Cardiac muscle cell (in vitro differentiated cells and primary cell): Measurements from ENCODE around the gene EMC6. TPM values are rescaled to one million over a fixed set of nuclear protein-coding genes. Genes with fewer than 3 reads are reported as not detected.
A peak's percentile ranks its signal among the peaks of the same experiment; 100 is the strongest.

ENCODE experiments used
- DNase-seq, 2 donors: peaks; one replicate each; pipeline versions ENCODE4 v3.0.0 to v3.0.0-alpha.2; 2010 to 2017; ENCODE audit warnings: low read depth in 1 of 2, low spot score in 1 of 2
- H3K27ac ChIP-seq: fragments of 200-600 bp; sonication (generic); 2 replicates; pipeline ENCODE4 v1.5.1; 2016
- H3K27me3 ChIP-seq: fragments of 200-600 bp; sonication (generic); 2 replicates; pipeline ENCODE4 v1.6.0; 2016; ENCODE audit warnings: control low read depth
- H3K36me3 ChIP-seq: fragments of 200-600 bp; sonication (generic); 2 replicates; pipeline ENCODE4 v1.5.1; 2016; ENCODE audit warnings: control low read depth
- H3K4me1 ChIP-seq: fragments of 200-600 bp; sonication (generic); 2 replicates; pipeline ENCODE4 v1.8.1; 2017; ENCODE audit warnings: low read depth, mild to moderate bottlenecking, mixed run types
- H3K4me3 ChIP-seq: fragments of 200-600 bp; sonication (generic); 2 replicates; pipeline ENCODE4 v1.5.1; 2016; ENCODE audit warnings: mild to moderate bottlenecking
- H3K9me3 ChIP-seq: fragments of 200-600 bp; sonication (generic); 2 replicates; pipeline ENCODE4 v1.5.1; 2017; ENCODE audit warnings: low read depth, mild to moderate bottlenecking, control low read depth
- polyA plus RNA-seq: library from polyadenylated mRNA; unstranded; fragments of >200 nt; fragmentation: Nextera tagmentation; extraction: Ambion mirVana; gene quantifications from 2 replicates; pipeline ENCODE4 v1.2.1, GENCODE V29; 2016
- total RNA-seq: library from RNA; depleted of rRNA; stranded (reverse); fragments of >200 nt; gene quantifications from 2 replicates; pipeline ENCODE4 v1.2.3, GENCODE V29; 2016
- TF ChIP-seq, protein P1 (sequence below): IDR thresholded peaks from 2 replicates; pipeline ENCODE4 v1.5.1; 2012; ENCODE audit warnings: low read depth, mild to moderate bottlenecking, low read length

The EMC6 gene
- total and polyA plus RNA-seq, 2 experiments from 2014 or later = 56.0 to 165 TPM

GRCh38 chr17:3627769-3628167 lies 40.8 kb upstream of the EMC6 start:
- H3K4me3 ChIP-seq = no peak overlapping the region
- H3K27me3 ChIP-seq = no peaks in the 10 kb centered on the region
- TF ChIP-seq, protein P1, sequence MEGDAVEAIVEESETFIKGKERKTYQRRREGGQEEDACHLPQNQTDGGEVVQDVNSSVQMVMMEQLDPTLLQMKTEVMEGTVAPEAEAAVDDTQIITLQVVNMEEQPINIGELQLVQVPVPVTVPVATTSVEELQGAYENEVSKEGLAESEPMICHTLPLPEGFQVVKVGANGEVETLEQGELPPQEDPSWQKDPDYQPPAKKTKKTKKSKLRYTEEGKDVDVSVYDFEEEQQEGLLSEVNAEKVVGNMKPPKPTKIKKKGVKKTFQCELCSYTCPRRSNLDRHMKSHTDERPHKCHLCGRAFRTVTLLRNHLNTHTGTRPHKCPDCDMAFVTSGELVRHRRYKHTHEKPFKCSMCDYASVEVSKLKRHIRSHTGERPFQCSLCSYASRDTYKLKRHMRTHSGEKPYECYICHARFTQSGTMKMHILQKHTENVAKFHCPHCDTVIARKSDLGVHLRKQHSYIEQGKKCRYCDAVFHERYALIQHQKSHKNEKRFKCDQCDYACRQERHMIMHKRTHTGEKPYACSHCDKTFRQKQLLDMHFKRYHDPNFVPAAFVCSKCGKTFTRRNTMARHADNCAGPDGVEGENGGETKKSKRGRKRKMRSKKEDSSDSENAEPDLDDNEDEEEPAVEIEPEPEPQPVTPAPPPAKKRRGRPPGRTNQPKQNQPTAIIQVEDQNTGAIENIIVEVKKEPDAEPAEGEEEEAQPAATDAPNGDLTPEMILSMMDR = no peak
- DNase-seq = no peak
- H3K36me3 ChIP-seq = peaks cover 31% of the 10 kb centered on the region
- H3K27ac ChIP-seq = no peak overlapping the region
- no peaks in the 10 kb centered on the region for H3K9me3 ChIP-seq
- H3K4me1 ChIP-seq = no peaks in the 10 kb centered on the region

GRCh38 chr17:3630781-3631180 lies 37.8 kb upstream of the EMC6 start:
- Histone ChIP-seq H3K4me3 (no peak overlapping the region), H3K4me1 (no peaks in the 10 kb centered on the region), H3K9me3 (no peaks in the 10 kb centered on the region), H3K27me3 (no peaks in the 10 kb centered on the region), H3K27ac (no peak overlapping the region), H3K36me3 (peaks cover 15% of the 10 kb centered on the region)
- DNase-seq = no peak
- TF ChIP-seq, protein P1 = no peak

DNA sequence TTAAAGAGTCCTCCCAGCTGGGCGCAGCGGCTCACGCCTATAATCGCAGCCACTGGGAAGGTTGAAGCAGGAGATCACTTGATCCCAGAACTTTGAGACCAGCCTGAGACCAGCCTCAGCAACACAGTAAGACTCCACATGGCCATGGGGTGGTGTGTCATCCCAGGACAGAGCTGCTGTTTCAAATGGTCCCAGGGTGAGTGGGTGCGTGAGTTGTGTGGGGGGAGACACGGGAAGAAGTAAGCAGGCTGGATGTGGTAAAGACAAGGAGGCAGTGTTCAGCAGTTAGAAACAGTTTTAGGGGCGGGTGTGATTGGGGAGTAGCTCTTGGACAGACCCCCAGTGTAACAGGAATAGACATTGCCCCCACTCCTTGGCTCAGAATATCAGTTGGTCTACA lies 36.3 kb upstream of the EMC6 start:
- H3K27me3 ChIP-seq = no peaks in the 10 kb centered on the region
- no peak for DNase-seq
- H3K4me1 ChIP-seq = no peaks in the 10 kb centered on the region
- H3K27ac ChIP-seq = no peak overlapping the region
- no peak overlapping the region for H3K4me3 ChIP-seq
- TF ChIP-seq, protein P1 = no peak
- H3K36me3 ChIP-seq = peaks cover 12% of the 10 kb centered on the region
- no peaks in the 10 kb centered on the region for H3K9me3 ChIP-seq

DNA sequence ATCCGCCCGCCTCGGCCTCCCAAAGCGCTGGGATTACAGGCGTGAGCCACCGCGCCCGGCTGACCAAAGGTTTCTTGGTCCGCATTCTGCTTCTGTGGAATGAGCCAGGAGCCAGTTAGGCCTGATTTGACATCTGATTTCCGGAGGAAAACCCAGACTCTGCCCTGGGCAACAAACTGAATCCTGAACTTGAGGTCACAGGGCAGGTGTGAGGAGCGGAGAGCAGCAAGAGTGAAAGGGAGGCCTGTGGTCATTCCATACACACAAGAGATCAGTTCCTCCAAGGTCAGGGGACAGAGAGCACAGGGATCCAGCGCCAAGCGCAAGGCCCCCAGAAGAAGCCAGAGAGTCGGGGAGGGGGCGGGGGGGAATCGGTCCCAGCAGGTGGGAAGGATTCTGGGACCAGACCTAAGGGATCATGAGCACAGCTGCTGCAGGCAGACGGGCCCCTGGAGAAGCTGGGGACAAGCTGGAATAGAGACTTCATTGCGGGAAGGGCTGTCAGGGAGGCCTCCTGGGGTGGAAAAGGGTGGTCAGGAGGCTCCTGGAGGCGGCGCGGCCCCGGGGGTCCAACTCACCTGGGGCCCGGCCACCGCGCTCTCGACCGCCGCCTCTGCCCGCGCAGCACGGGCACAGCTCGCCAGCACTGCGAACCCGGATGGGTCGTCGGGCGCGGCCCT lies 33.0 kb upstream of the EMC6 start:
- Histone ChIP-seq H3K36me3 (no peaks in the 10 kb centered on the region), H3K27me3 (no peaks in the 10 kb centered on the region), H3K27ac (peak overlapping the region; percentile 41), H3K4me1 (peaks cover 11% of the 10 kb centered on the region), H3K4me3 (peak overlapping the region; percentile 76), H3K9me3 (no peaks in the 10 kb centered on the region)
- TF ChIP-seq, protein P1 = no peak
- DNase-seq = no peak

GRCh38 chr17:3636154-3636907 lies 32.3 kb upstream of the EMC6 start, which contains the start of the genes CTNS and SHPK:
Gene CTNS, plus strand, starts transcription at chr17:3636760. Its CDS starts 3,447 bp downstream, at chr17:3640207.
Gene SHPK, minus strand, starts transcription at chr17:3636250. Its CDS starts 31 bp downstream, at chr17:3636219.
- Histone ChIP-seq H3K4me3 (peak within 1 kb of the TSS; percentile 76), H3K27me3 (no peaks in the 10 kb centered on the region), H3K36me3 (no peaks in the 10 kb centered on the region), H3K9me3 (no peaks in the 10 kb centered on the region), H3K27ac (peak within 1 kb of the TSS; percentile 86), H3K4me1 (peaks cover 16% of the 10 kb centered on the region)
- DNase-seq = peak; percentile 98
- TF ChIP-seq, protein P1 = no peak
